ENCODE measurements around the gene SERPINB6. TPM values are rescaled to one million over a fixed set of nuclear protein-coding genes. Genes with fewer than 3 reads are reported as not detected.

The SERPINB6 gene
- polyA plus RNA-seq, 1 of the 3 experiments (the other 2 are of a cell fraction), result 102 TPM

GRCh38 chr6:2971420-2972218, at the start of gene SERPINB6 (continued):
- TF ChIP-seq TAF1 (IDR thresholded peaks at IDR 0.05; ENCODE audit: borderline replicate concordance, low read depth, low read length), result 0 out of 2 replicates have a peak, but pooled peaks have one; percentile 19
- no peak for TF ChIP-seq GATA2 (CRISPR knock-in tag; IDR thresholded peaks at IDR 0.05)
- TF ChIP-seq RXRA (IDR thresholded peaks at IDR 0.05; ENCODE audit: borderline replicate concordance, low read depth), result no peak
- TF ChIP-seq TEAD4 (IDR thresholded peaks at IDR 0.05; ENCODE audit: borderline replicate concordance, insufficient read depth), result no peak
- peak; percentile 71; the same call in 1 of the 2 replicates for TF ChIP-seq FOXJ3 (CRISPR knock-in tag; IDR thresholded peaks at IDR 0.05)
- TF ChIP-seq, protein P1, sequence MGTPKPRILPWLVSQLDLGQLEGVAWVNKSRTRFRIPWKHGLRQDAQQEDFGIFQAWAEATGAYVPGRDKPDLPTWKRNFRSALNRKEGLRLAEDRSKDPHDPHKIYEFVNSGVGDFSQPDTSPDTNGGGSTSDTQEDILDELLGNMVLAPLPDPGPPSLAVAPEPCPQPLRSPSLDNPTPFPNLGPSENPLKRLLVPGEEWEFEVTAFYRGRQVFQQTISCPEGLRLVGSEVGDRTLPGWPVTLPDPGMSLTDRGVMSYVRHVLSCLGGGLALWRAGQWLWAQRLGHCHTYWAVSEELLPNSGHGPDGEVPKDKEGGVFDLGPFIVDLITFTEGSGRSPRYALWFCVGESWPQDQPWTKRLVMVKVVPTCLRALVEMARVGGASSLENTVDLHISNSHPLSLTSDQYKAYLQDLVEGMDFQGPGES (IDR thresholded peaks at IDR 0.05; ENCODE audit: low read depth, low read length), result no peak
- TF ChIP-seq, protein P2, sequence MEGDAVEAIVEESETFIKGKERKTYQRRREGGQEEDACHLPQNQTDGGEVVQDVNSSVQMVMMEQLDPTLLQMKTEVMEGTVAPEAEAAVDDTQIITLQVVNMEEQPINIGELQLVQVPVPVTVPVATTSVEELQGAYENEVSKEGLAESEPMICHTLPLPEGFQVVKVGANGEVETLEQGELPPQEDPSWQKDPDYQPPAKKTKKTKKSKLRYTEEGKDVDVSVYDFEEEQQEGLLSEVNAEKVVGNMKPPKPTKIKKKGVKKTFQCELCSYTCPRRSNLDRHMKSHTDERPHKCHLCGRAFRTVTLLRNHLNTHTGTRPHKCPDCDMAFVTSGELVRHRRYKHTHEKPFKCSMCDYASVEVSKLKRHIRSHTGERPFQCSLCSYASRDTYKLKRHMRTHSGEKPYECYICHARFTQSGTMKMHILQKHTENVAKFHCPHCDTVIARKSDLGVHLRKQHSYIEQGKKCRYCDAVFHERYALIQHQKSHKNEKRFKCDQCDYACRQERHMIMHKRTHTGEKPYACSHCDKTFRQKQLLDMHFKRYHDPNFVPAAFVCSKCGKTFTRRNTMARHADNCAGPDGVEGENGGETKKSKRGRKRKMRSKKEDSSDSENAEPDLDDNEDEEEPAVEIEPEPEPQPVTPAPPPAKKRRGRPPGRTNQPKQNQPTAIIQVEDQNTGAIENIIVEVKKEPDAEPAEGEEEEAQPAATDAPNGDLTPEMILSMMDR (IDR thresholded peaks at IDR 0.05), result 0 out of 2 replicates have a peak, but pooled peaks have one; percentile 10
- TF ChIP-seq YY1 (IDR thresholded peaks at IDR 0.05; ENCODE audit: low read depth), result peak; percentile 44; the same call in 1 of the 2 replicates
- TF ChIP-seq RCOR1 (IDR thresholded peaks at IDR 0.05; ENCODE audit: low read length), result no peak; the same call in 1 of the 2 replicates

DNA sequence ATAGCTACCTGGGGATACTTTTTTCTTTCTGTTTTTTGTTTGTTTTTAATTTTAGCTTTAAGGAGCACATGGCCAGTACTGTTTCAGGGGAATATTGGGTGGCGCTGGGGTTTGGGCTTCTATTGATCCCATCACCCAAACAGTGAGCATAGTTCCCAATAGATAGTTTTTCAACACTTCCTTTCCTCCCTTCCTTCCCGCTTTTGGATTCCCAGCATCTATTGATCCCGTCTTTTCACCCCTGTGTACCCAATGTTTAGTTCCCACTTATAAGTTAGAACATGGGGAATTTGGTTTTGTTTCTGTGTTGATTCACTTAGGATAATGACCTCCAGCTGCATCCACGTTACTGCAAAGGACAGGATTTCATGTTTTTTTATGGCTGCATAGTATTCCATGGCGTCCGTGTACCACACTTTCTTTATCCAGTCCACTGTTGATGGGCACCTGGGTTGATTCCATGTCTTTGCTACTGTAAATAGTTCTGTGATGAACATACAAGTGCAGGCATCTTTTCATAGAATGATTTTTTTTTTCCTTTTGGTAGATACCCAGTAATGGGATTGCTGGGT, 48.5 kb upstream of the SERPINB6 start:
- H2AFZ ChIP-seq (ENCODE audit: low read depth), result no peak overlapping the region
- H3K4me1 ChIP-seq (ENCODE audit: control insufficient read depth in 1 of 2, insufficient read depth in 2 of 2, low read depth in 1 of 2, low read length in 1 of 2), result peaks cover 0 to 10% of the 10 kb centered on the region in 2 experiments; a peak in 1 of 4 replicates
- 89% methylated on average over 6 of the region's 6 CpGs for WGBS (ENCODE audit: low lambda C conversion rate)
- H3K9me3 ChIP-seq, result no peaks in the 10 kb centered on the region
- no peak overlapping the region for H3K9ac ChIP-seq
- no peaks in the 10 kb centered on the region for H3K79me2 ChIP-seq (ENCODE audit: insufficient read depth)
- H3K27ac ChIP-seq (ENCODE audit: low read depth in 2 of 2, low read length in 1 of 2), result no peak overlapping the region
- TF ChIP-seq NRF1 (IDR thresholded peaks at IDR 0.05; ENCODE audit: low read depth, low read length) (no peak), USF2 (IDR thresholded peaks at IDR 0.05; ENCODE audit: borderline replicate concordance, low read depth, low read length) (no peak), TAF1 (IDR thresholded peaks at IDR 0.05; ENCODE audit: borderline replicate concordance, low read depth, low read length) (no peak), MAX (IDR thresholded peaks at IDR 0.05; ENCODE audit: low read depth) (no peak), EP300 (IDR thresholded peaks at IDR 0.05; ENCODE audit: borderline replicate concordance in 1 of 2, low read depth in 1 of 2, low read length in 1 of 2) (no peak), MEF2A (IDR thresholded peaks at IDR 0.05; ENCODE audit: borderline replicate concordance, low read depth) (no peak), MXI1 (IDR thresholded peaks at IDR 0.05; ENCODE audit: low read depth, low read length) (no peak), GATA2 (CRISPR knock-in tag; IDR thresholded peaks at IDR 0.05) (no peak), TEAD4 (IDR thresholded peaks at IDR 0.05; ENCODE audit: borderline replicate concordance, insufficient read depth) (no peak), CHD2 (IDR thresholded peaks at IDR 0.05; ENCODE audit: low read length, partially characterized antibody) (no peak), SMC3 (IDR thresholded peaks at IDR 0.05; ENCODE audit: low read depth, low read length) (no peak), RXRA (IDR thresholded peaks at IDR 0.05; ENCODE audit: borderline replicate concordance, low read depth) (no peak), FOXJ3 (CRISPR knock-in tag; IDR thresholded peaks at IDR 0.05) (no peak)
- TF ChIP-seq, protein P3, sequence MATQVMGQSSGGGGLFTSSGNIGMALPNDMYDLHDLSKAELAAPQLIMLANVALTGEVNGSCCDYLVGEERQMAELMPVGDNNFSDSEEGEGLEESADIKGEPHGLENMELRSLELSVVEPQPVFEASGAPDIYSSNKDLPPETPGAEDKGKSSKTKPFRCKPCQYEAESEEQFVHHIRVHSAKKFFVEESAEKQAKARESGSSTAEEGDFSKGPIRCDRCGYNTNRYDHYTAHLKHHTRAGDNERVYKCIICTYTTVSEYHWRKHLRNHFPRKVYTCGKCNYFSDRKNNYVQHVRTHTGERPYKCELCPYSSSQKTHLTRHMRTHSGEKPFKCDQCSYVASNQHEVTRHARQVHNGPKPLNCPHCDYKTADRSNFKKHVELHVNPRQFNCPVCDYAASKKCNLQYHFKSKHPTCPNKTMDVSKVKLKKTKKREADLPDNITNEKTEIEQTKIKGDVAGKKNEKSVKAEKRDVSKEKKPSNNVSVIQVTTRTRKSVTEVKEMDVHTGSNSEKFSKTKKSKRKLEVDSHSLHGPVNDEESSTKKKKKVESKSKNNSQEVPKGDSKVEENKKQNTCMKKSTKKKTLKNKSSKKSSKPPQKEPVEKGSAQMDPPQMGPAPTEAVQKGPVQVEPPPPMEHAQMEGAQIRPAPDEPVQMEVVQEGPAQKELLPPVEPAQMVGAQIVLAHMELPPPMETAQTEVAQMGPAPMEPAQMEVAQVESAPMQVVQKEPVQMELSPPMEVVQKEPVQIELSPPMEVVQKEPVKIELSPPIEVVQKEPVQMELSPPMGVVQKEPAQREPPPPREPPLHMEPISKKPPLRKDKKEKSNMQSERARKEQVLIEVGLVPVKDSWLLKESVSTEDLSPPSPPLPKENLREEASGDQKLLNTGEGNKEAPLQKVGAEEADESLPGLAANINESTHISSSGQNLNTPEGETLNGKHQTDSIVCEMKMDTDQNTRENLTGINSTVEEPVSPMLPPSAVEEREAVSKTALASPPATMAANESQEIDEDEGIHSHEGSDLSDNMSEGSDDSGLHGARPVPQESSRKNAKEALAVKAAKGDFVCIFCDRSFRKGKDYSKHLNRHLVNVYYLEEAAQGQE (IDR thresholded peaks at IDR 0.05; ENCODE audit: low read depth, low read length), result no peak
- no peak overlapping the region for H3K4me2 ChIP-seq
- no peaks in the 10 kb centered on the region for H3K9me2 ChIP-seq
- CTCF ChIA-PET, result interaction anchor here (0.8 to 1.5 kb wide), 4 partner anchors 9 to 68 kb away, joined by 3 to 5 read pairs (median 4); no protein-coding TSS in a partner anchor
- H3K4me3 ChIP-seq (ENCODE audit: low read depth in 2 of 2, low read length in 1 of 2), result no peak overlapping the region
- peaks cover 0 to 9% of the 10 kb centered on the region in 2 experiments for H3K36me3 ChIP-seq (replicated peaks in 1 of 2; ENCODE audit: control insufficient read depth in 1 of 2, insufficient read depth in 2 of 2, low read length in 1 of 2)
- no peaks in the 10 kb centered on the region for H4K20me1 ChIP-seq (ENCODE audit: insufficient read depth)
- no peak for DNase-seq
- no peaks in the 10 kb centered on the region for H3F3A ChIP-seq (replicated peaks; ENCODE audit: insufficient read depth)
- POLR2A ChIA-PET, result no interaction called here
- H3K27me3 ChIP-seq (ENCODE audit: insufficient read depth), result no peaks in the 10 kb centered on the region

All from SK-N-SH (cell line).